NCI-H345 treated with DMSO at 0.1 percent for 48 hours (cell line): ENCODE measurements around the gene KCNH6.
A peak's percentile ranks its signal among the peaks of the same experiment; 100 is the strongest.

Experiments
- DNase-seq: peaks from one replicate; lab custom pipeline; 2025; ENCODE audit not compliant: unreplicated experiment; lab: John Stamatoyannopoulos, UW

The KCNH6 gene

GRCh38 chr17:63523253-63523855 is at the start of gene KCNH6:
Gene KCNH6 (plus strand): TSS chr17:63523358. CDS start chr17:63523414, 56 bp downstream.
- DNase-seq, result no peak

GRCh38 chr17:63474174-63474573 is 49.0 kb upstream of the KCNH6 start:
- no peak for DNase-seq

- DNase-seq, result no peak
Observed at GRCh38 chr17:63474586-63475460, 48.3 kb upstream of the KCNH6 start.

GRCh38 chr17:63475491-63476412 is 47.4 kb upstream of the KCNH6 start:
- DNase-seq, result no peak

- peak; percentile 21 for DNase-seq
Observed at GRCh38 chr17:63476459-63476853, 46.7 kb upstream of the KCNH6 start.

GRCh38 chr17:63476854-63477479 is 46.2 kb upstream of the KCNH6 start, which contains the start of gene ACE:
Gene ACE (plus strand): TSS chr17:63477061. CDS start chr17:63477095, 34 bp downstream.
- peak; percentile 38 for DNase-seq

- peak; percentile 63 for DNase-seq
Observed at GRCh38 chr17:63477480-63478440, 45.4 kb upstream of the KCNH6 start.

GRCh38 chr17:63478814-63479494 is 44.2 kb upstream of the KCNH6 start:
- DNase-seq, result no peak

GRCh38 chr17:63479495-63480184 is 43.5 kb upstream of the KCNH6 start:
- no peak for DNase-seq

GRCh38 chr17:63480192-63480784 is 42.9 kb upstream of the KCNH6 start:
- no peak for DNase-seq

- DNase-seq, result peak; percentile 99
Observed at GRCh38 chr17:63480826-63481487, 42.2 kb upstream of the KCNH6 start.

GRCh38 chr17:63481488-63481870 is 41.7 kb upstream of the KCNH6 start:
- no peak for DNase-seq

- DNase-seq, result no peak
Observed at GRCh38 chr17:63482509-63482908, 40.6 kb upstream of the KCNH6 start.

GRCh38 chr17:63483038-63483437 is 40.1 kb upstream of the KCNH6 start:
- DNase-seq, result no peak

GRCh38 chr17:63483655-63484575 is 39.2 kb upstream of the KCNH6 start:
- DNase-seq, result no peak

- DNase-seq, result no peak
Observed at GRCh38 chr17:63486317-63487013, 36.7 kb upstream of the KCNH6 start.
